Measurements from ENCODE around the gene KRT10. TPM values are rescaled to one million over a fixed set of nuclear protein-coding genes. Genes with fewer than 3 reads are reported as not detected.
"Not testable (repeated sequence)": the region's sequence is repeated elsewhere in the genome, so short reads cannot be mapped to it uniquely, and the experiment has no call there.

The KRT10 gene
- total RNA-seq, 2 experiments from 2014 or later, result 32.2 to 37.1 TPM

GRCh38 chr17:40859536-40859935, 37.1 kb upstream of the KRT10 start:
- ATAC-seq (ENCODE audit: poor library complexity), result no peak
- Histone ChIP-seq H3K27ac (ENCODE audit: low read depth in 1 of 2, low read length in 2 of 2) (no peak overlapping the region), H3K9me3 (ENCODE audit: control insufficient read depth in 1 of 2, insufficient read depth in 1 of 2, low read length in 2 of 2) (no peaks in the 10 kb centered on the region), H3K36me3 (ENCODE audit: insufficient read depth, low read length) (no peaks in the 10 kb centered on the region), H3K4me1 (ENCODE audit: insufficient read depth, low read length) (no peaks in the 10 kb centered on the region), H3K27me3 (ENCODE audit: control insufficient read depth in 1 of 2, insufficient read depth in 2 of 2, low read length in 2 of 2) (peaks cover 0 to 5% of the 10 kb centered on the region in 2 experiments), H3K4me3 (ENCODE audit: low read length) (no peak overlapping the region)
- H3K27me3 Mint-ChIP-seq, result peaks cover 19% of the 10 kb centered on the region
- no peak overlapping the region for H3K27ac Mint-ChIP-seq
- no peak for TF ChIP-seq CTCF (IDR thresholded peaks at IDR 0.05)
- H3K4me1 Mint-ChIP-seq (ENCODE audit: low read depth), result peaks cover 4% of the 10 kb centered on the region
- POLR2A ChIA-PET, result interaction anchor here (1.0 kb wide), 1 partner anchor 12 kb away, joined by 3 read pairs; no protein-coding TSS in a partner anchor
- no peak for DNase-seq
- H3K9me3 Mint-ChIP-seq, result no peaks in the 10 kb centered on the region
- intact Hi-C loops (cut with DNase I, micrococcal nuclease), result loop anchor here (5.0 kb wide), 3 partner anchors 57 to 788 kb away; no protein-coding TSS in a partner anchor
- CTCF ChIA-PET, result no interaction called here
- H3K4me3 Mint-ChIP-seq, result no peak overlapping the region
- no peaks in the 10 kb centered on the region for H3K36me3 Mint-ChIP-seq (ENCODE audit: low read depth)

GRCh38 chr17:40858667-40859066, 36.3 kb upstream of the KRT10 start:
- H3K4me1 Mint-ChIP-seq (ENCODE audit: low read depth); H3K27me3 ChIP-seq (ENCODE audit: control insufficient read depth in 1 of 2, insufficient read depth in 2 of 2, low read length in 2 of 2); H3K36me3 ChIP-seq (ENCODE audit: insufficient read depth, low read length); H3K27ac ChIP-seq (ENCODE audit: low read depth in 1 of 2, low read length in 2 of 2); H3K4me3 Mint-ChIP-seq; DNase-seq; H3K9me3 ChIP-seq (ENCODE audit: control insufficient read depth in 1 of 2, insufficient read depth in 1 of 2, low read length in 2 of 2); ATAC-seq (ENCODE audit: poor library complexity); CTCF ChIA-PET; POLR2A ChIA-PET; H3K4me3 ChIP-seq (ENCODE audit: low read length); H3K4me1 ChIP-seq (ENCODE audit: insufficient read depth, low read length); H3K9me3 Mint-ChIP-seq; H3K36me3 Mint-ChIP-seq (ENCODE audit: low read depth); H3K27ac Mint-ChIP-seq: not testable (repeated sequence)
- intact Hi-C loops (cut with DNase I, micrococcal nuclease), result loop anchor here (5.0 kb wide), 3 partner anchors 56 to 789 kb away; no protein-coding TSS in a partner anchor
- peaks cover 21% of the 10 kb centered on the region for H3K27me3 Mint-ChIP-seq

- H3K36me3 Mint-ChIP-seq (ENCODE audit: low read depth), result no peaks in the 10 kb centered on the region
- DNase-seq (no peak), ATAC-seq (ENCODE audit: poor library complexity) (no peak)
- H3K27ac ChIP-seq (ENCODE audit: low read depth in 1 of 2, low read length in 2 of 2), result no peak overlapping the region
- CTCF ChIA-PET, result interaction anchor here (1.0 to 3.9 kb wide), 7 partner anchors 10 to 839 kb away, joined by 3 to 44 read pairs (median 12); partner anchors contain the start of gene KRT12
- no peaks in the 10 kb centered on the region for H3K36me3 ChIP-seq (ENCODE audit: insufficient read depth, low read length)
- intact Hi-C loops (cut with DNase I, micrococcal nuclease), result loop anchor here (1.0 to 5.0 kb wide), 6 partner anchors 55 to 809 kb away; no protein-coding TSS in a partner anchor
- H3K27ac Mint-ChIP-seq, result no peak overlapping the region
- H3K4me3 ChIP-seq (ENCODE audit: low read length), result no peak overlapping the region
- peaks cover 22% of the 10 kb centered on the region for H3K27me3 Mint-ChIP-seq
- no peaks in the 10 kb centered on the region for H3K9me3 Mint-ChIP-seq
- no peak overlapping the region for H3K4me3 Mint-ChIP-seq
- no peaks in the 10 kb centered on the region for H3K27me3 ChIP-seq (ENCODE audit: control insufficient read depth in 1 of 2, insufficient read depth in 2 of 2, low read length in 2 of 2)
- H3K9me3 ChIP-seq (ENCODE audit: control insufficient read depth in 1 of 2, insufficient read depth in 1 of 2, low read length in 2 of 2), result no peaks in the 10 kb centered on the region
- no peak for TF ChIP-seq CTCF (IDR thresholded peaks at IDR 0.05)
- peaks cover 4% of the 10 kb centered on the region for H3K4me1 Mint-ChIP-seq (ENCODE audit: low read depth)
- POLR2A ChIA-PET, result interaction anchor here (1.0 to 2.2 kb wide), 5 partner anchors 39 to 831 kb away, joined by 3 to 15 read pairs (median 5); partner anchors contain the start of gene EIF1
- H3K4me1 ChIP-seq (ENCODE audit: insufficient read depth, low read length), result no peaks in the 10 kb centered on the region
Measured at GRCh38 chr17:40857535-40857934, 35.1 kb upstream of the KRT10 start.
